Fibroblast of upper back skin (primary cell): ENCODE data around the gene AKAP12.
"Not testable (repeated sequence)": the region's sequence is repeated elsewhere in the genome, so short reads cannot be mapped to it uniquely, and the experiment has no call there.

Experiments used
- DNase-seq: peaks from one replicate; pipeline ENCODE4 v3.0.0-alpha.2; 2013

AKAP12 gene

DNA sequence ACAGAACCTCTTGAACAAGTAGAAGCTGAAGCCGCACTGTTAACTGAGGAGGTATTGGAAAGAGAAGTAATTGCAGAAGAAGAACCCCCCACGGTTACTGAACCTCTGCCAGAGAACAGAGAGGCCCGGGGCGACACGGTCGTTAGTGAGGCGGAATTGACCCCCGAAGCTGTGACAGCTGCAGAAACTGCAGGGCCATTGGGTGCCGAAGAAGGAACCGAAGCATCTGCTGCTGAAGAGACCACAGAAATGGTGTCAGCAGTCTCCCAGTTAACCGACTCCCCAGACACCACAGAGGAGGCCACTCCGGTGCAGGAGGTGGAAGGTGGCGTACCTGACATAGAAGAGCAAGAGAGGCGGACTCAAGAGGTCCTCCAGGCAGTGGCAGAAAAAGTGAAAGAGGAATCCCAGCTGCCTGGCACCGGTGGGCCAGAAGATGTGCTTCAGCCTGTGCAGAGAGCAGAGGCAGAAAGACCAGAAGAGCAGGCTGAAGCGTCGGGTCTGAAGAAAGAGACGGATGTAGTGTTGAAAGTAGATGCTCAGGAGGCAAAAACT, 111.5 kb downstream of the AKAP12 start:
- DNase-seq = no peak

- no peak for DNase-seq
These were observed 112.0 kb downstream of the AKAP12 start for GRCh38 chr6:151351731-151352130.

GRCh38 chr6:151352410-151353396, 112.9 kb downstream of the AKAP12 start:
- no peak for DNase-seq

DNA sequence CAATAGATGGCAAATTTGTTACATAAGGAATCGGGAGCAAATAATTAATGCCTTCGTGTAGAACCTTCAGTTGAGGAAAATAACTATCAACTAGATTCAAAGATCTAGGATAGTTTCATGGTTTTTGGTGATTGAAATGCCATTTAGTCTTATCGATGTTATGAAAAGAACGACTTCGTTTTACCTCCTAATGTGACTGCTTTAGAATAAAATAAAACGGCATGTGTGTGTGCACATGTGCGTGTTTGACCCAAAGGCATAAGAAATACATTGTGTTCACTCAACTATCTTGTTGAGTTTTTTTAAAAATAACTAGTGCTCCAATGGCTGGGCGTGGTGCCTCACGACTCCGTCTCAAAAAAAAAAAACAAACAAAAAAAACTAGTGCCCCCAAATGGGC, 114.0 kb downstream of the AKAP12 start:
- no peak for DNase-seq

DNA sequence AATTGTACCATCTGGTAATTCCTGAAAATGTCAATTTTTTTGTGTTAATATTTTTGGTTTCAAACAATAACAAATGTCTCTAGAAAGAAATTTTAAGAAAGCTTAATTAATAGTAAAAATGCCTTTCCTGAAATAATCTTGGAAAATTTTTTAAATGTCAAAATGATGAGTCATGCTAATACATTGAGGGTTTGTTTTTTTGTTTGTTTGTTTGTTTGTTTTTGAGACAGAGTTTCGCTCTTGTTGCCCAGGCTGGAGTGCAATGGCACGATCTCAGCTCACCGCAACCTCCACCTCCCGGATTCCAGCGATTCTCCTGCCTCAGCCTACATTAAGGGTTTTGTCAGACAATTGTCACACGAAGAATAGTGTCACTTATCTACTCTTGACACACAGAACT, 117.2 kb downstream of the AKAP12 start:
- not testable (repeated sequence) for DNase-seq

- no peak for DNase-seq
These were observed 118.1 kb downstream of the AKAP12 start for GRCh38 chr6:151357758-151358436.

DNA sequence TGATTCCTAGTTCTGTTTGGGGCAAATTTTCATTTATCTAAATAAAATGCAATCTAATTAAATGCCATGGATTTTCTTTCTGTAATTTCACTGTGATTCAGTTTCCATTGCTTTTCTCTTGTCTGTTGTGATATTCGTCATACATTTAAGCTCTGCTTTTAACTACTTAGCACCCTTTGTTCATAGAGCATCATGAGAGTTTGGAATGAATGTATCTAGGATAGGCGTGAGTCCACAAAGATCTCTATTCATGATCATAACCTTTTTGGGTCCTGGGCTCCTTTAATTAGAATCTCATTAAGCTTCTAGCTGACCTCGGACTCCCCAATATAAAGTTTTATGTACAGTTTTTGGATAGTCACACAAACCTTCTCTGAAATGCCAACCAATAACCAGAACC, 118.7 kb downstream of the AKAP12 start:
- DNase-seq = no peak

DNA sequence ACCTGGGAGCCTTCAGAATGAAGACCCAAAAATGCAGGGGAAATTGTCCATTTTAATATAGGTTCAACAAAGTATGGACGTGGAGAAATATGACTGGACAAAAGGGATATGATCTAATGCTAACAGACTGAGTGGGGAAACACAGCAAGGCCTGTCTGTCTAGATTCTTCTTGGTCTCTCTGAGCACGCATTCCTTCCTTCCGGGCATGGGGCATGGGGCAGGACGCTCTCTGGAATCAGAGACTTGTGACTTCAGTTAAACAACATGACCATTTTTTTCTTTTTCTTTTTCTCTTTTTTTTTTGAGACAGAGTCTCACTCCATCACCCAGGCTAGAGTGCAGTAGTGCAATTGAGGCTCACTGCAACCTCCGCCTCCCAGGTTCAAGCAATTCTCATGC, 119.7 kb downstream of the AKAP12 start:
- no peak for DNase-seq

- no peak for DNase-seq
These were observed 125.5 kb downstream of the AKAP12 start for GRCh38 chr6:151365233-151365632.

DNA sequence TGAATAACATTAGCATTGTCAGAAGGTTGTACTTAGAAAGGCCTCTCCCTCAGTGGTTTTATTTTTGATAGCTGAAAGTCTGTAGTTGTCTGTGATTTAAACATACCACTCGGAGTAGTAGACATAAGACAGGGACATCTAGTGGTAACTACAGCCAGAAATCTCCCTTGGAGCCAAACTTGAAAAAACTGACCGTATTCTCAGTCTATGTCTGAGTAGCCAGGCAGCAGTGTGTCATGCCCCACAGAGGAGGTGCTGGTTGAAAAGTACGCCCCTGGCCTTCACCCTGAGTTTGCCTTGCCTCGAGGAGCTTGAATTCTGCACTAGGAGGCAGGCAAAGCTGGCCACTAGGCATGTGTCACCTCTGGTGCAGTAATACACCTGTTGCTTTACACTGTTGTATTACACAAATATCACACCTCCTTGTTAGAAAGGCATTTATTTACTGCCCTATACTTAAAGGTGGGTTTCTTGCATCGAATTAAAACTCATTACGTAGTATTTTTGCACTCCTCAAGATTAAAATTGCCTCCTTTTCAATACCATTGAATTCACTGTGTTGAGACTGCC, 130.8 kb downstream of the AKAP12 start:
- peak; percentile 28 for DNase-seq

DNA sequence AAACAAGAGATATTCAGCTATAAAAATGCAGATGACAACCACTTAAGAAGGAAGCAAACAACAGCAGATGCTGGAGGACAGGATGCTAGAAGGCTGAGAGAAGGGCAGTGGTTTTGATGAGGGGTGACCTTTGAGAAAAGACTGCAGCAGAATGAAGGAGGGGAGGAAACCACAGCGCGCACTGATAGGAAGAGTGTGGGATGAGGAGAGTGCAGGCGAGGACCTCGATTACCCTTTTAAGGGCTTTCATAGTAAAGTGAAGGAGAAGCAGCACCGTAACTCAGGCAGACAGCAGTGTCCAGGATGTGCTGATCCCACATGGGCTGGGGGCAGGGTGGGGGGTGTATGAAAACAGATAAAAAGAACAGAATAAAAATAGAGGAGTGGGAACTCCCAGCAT, 132.4 kb downstream of the AKAP12 start:
- no peak for DNase-seq

DNA sequence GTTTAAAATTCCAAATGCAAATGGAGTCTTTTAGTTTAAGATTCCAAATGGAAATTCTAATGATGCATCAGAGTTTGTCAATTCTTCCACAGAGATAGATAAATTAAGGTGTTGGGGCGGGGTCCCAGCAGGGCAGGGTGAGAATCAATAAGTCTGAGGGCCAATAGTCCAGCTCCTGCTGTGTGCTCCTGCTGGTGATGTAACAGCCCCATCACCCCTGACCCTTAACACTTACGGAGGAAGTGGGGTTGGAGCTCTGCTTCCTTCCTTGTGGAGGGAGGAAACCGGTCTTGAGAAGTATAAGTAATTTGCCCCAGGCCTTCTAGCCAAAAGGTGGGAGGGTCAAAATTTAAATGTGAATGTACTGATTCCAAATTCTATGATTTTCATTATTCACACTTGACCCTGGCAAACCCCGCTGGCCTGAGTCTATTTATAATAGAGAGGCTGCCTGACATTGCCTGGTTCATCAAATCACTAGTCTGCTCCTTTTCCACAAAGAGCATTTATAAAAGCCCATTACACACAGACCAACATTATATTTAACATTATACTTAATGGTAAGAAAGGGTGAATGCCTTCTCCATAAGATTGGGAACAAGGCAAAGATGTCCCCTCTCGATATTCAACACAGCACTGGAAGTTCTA, 134.4 kb downstream of the AKAP12 start:
- no peak for DNase-seq

DNA sequence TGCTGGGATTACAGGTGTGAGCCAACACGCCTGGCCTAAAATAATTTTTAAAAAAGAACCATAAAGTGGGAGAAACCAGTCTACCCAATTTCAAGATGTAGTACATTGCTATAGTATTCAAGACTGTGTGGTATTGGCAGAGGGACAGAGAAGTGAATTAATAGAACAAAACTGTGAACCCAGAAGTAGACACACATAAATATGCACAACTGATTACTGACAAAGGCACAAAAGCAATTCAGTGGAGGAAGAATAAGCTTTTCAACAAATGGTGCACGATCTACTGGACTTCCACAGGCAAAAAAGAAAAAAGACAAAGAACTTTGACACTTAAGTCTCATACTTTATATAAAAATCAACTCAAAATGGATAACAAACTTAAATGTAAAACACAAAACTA, 136.1 kb downstream of the AKAP12 start:
- no peak for DNase-seq

GRCh38 chr6:151376440-151376839, 136.7 kb downstream of the AKAP12 start:
- peak; percentile 19 for DNase-seq

GRCh38 chr6:151377095-151377494, 137.3 kb downstream of the AKAP12 start:
- DNase-seq = no peak

DNA sequence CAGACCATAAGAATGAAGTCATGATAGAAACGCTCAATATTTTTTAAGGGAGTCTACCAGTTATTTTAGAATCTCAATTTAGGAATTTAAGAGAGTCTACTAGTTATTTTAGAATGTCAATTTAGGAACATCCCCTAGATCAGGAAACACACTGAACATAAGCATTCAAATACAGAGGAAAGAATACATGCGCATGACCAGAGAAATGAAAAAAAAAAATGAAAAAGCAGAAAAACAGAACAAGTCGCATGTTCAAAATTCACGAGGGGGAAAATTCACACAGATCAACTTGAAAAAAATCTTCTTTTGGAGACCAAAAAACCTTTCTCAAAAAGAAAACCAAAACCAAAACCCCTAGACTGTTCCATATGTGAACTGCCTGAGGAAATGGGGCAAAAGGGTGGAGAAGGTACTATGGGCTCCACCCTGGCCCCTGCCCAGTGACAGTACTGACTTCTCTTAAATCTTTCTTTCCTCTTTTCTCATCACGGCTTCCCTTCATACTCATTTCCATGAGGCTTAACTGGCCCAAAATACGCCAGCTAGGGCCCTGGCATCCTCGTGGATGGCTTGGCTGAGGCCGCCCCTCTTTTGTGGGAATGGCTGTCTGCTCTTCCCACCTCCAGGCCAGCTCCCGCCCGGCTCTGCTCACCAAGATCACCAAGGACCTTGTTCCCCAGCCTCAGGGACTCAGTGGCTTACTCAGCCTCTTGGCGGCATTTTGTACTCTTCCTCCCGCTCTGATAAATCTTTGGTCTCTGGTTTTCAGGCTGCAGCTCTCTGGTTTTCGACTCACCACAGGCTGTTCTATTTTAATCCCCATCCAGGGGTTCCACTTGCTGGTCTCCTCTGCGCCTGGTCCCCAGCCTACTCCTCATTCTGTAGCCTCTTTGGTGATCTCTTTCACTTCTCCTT, 140.4 kb downstream of the AKAP12 start:
- DNase-seq = no peak

GRCh38 chr6:151380848-151381205, 141.1 kb downstream of the AKAP12 start:
- no peak for DNase-seq

GRCh38 chr6:151381722-151382121, 142.0 kb downstream of the AKAP12 start:
- no peak for DNase-seq

DNA sequence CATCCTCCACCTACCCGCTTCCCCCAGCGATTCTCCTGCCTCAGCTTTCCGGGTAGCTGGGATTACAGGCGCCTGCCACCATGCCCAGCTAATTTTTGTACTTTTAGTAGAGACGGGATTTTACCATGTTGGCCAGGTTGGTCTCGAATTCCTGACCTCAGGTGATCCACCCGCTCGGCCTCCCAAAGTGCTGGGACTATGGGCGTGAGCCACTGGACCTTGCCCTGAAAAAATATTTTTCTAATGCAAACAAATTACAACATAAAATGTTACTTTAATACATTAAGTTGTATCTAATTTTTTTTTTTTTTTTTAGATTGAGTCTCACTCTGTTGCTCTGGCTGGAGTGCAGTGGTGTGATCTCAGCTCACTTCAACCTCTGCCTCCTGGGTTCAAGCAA, 142.9 kb downstream of the AKAP12 start:
- not testable (repeated sequence) for DNase-seq

GRCh38 chr6:151384151-151384550, 144.4 kb downstream of the AKAP12 start:
- no peak for DNase-seq

- no peak for DNase-seq
These were observed 145.4 kb downstream of the AKAP12 start for GRCh38 chr6:151385177-151385576.
